HCT116 (cell line): Measurements from ENCODE around the gene TBC1D19. TPM values are rescaled to one million over a fixed set of nuclear protein-coding genes. Genes with fewer than 3 reads are reported as not detected.

Source experiments
- ATAC-seq: fragments of 200-7000 bp; cut with Tn5 transposase; 2 replicates; pipeline ENCODE4 v1.9.1; 2020; ENCODE audit warnings: mild to moderate bottlenecking, moderate library complexity
- BruUV-seq: library from RNA; stranded (reverse); fragments of 400-500 nt; replicated peaks from 2 replicates; lab custom pipeline; 2021; lab: Mats Ljungman, UMichigan
- CTCF ChIA-PET: fragments of 300-600 bp; sonication (Branson Sonifier 250); formaldehyde crosslinking; loops from one replicate; lab custom pipeline; 2021; ENCODE audit warnings: antibody characterized with exemption; lab: Charles Lee
- POLR2A ChIA-PET: fragments of 300-600, 350-600 bp; sonication (Branson Sonifier 250); formaldehyde crosslinking; loops from one replicate; lab custom pipeline; 2021; ENCODE audit warnings: antibody characterized with exemption; lab: Charles Lee
- RAD21 ChIA-PET, 2 experiments: fragments of 300-600 bp; sonication (Branson Sonifier 250); formaldehyde crosslinking; loops; one replicate each; lab custom pipeline; 2023; ENCODE audit warnings: low total read pairs in 2 of 2; ENCODE audit not compliant: uncharacterized antibody in 2 of 2, unreplicated experiment in 2 of 2, low non-redundant PET in 1 of 2; lab: Charles Lee
- DNase-seq: peaks from one replicate; pipeline ENCODE4 v3.0.0-alpha.2; 2010; ENCODE audit warnings: low read depth, low spot score
- H2AFZ ChIP-seq: fragments of 200-600 bp; shearing (Covaris generic), sonication (generic); 2 replicates; pipeline ENCODE4 v1.6.1; 2017; ENCODE audit warnings: low read depth, mixed run types, mixed read lengths, antibody characterized with exemption, low read length; ENCODE audit not compliant: poor library complexity, severe bottlenecking
- H3K27ac ChIP-seq: 2 replicates; pipeline ENCODE4 v1.5.1; 2012; ENCODE audit warnings: low read depth, low read length
- H3K27me3 ChIP-seq: fragments of 200-600 bp; sonication (generic); 2 replicates; pipeline ENCODE4 v1.6.1; 2016; ENCODE audit warnings: mixed run types, low read length, mixed read lengths; ENCODE audit not compliant: insufficient read depth
- H3K36me3 ChIP-seq, 2 experiments: fragments of 200-500 bp in 1 of 2; fragments of 200-600 bp in 1 of 2; sonication (Bioruptor generic) in 1 of 2; sonication (generic) in 1 of 2; 2 replicates each; pipeline versions ENCODE4 v1.5.1 to v1.6.1; 2014 to 2016; ENCODE audit warnings: low read length in 2 of 2, inconsistent platforms in 1 of 2, mixed read lengths in 1 of 2, mixed run types in 1 of 2; ENCODE audit not compliant: insufficient read depth in 2 of 2, control insufficient read depth in 1 of 2
- H3K4me1 ChIP-seq, 2 experiments: fragments of 200-600 bp in 1 of 2; sonication (generic) in 1 of 2; 2 replicates each; pipeline versions ENCODE4 v1.5.1 to v1.6.1; 2012 to 2017; ENCODE audit warnings: low read length in 2 of 2, inconsistent platforms in 1 of 2, mild to moderate bottlenecking in 1 of 2, mixed read lengths in 1 of 2, mixed run types in 1 of 2, moderate library complexity in 1 of 2; ENCODE audit not compliant: insufficient read depth in 2 of 2, control insufficient read depth in 1 of 2
- H3K4me2 ChIP-seq: fragments of 200-600 bp; sonication (generic); 2 replicates; pipeline ENCODE4 v1.6.1; 2017; ENCODE audit warnings: mixed run types, low read length, mixed read lengths
- H3K4me3 ChIP-seq, 2 experiments: fragments of 200-600 bp in 1 of 2; sonication (generic) in 1 of 2; replicated peaks in 1 of 2; 2 replicates each; pipeline ENCODE4 v1.5.1; 2011 to 2016; ENCODE audit warnings: low read length in 2 of 2, control low read depth in 1 of 2, low read depth in 1 of 2, mild to moderate bottlenecking in 1 of 2, mixed read lengths in 1 of 2, mixed run types in 1 of 2
- H3K79me2 ChIP-seq: fragments of 200-600 bp; sonication (generic); 2 replicates; pipeline ENCODE4 v1.6.1; 2017; ENCODE audit warnings: mild to moderate bottlenecking, mixed run types, low read length, moderate library complexity, mixed read lengths; ENCODE audit not compliant: insufficient read depth
- H3K9ac ChIP-seq: fragments of 200-600 bp; sonication (generic); 2 replicates; pipeline ENCODE4 v1.6.1; 2016; ENCODE audit warnings: low read length, mixed read lengths
- H3K9me2 ChIP-seq: fragments of 200-600 bp; sonication (generic), shearing (Covaris generic); 2 replicates; pipeline ENCODE4 v1.6.1; 2017; ENCODE audit warnings: mixed run types, mild to moderate bottlenecking, moderate library complexity; ENCODE audit not compliant: insufficient read depth
- H3K9me3 ChIP-seq, 2 experiments: fragments of 200-500 bp in 1 of 2; fragments of 200-600 bp in 1 of 2; sonication (Bioruptor generic) in 1 of 2; sonication (generic) in 1 of 2; 2 replicates each; pipeline ENCODE4 v1.6.1; 2014 to 2017; ENCODE audit warnings: low read length in 2 of 2, mixed read lengths in 2 of 2, inconsistent platforms in 1 of 2, low read depth in 1 of 2, mild to moderate bottlenecking in 1 of 2, mixed run types in 1 of 2, moderate library complexity in 1 of 2; ENCODE audit not compliant: control insufficient read depth in 1 of 2, insufficient read depth in 1 of 2
- H4K20me1 ChIP-seq: fragments of 200-600 bp; sonication (generic), shearing (Covaris generic); 2 replicates; pipeline ENCODE4 v1.6.1; 2017; ENCODE audit warnings: mixed run types, mild to moderate bottlenecking, moderate library complexity; ENCODE audit not compliant: insufficient read depth
- FOSL1 ChIP-seq: IDR thresholded peaks from 2 replicates; pipeline ENCODE4 v1.6.1; 2012; ENCODE audit warnings: low read depth
- POLR2AphosphoS5 ChIP-seq: IDR thresholded peaks from 2 replicates; pipeline ENCODE4 v1.6.1; 2011; ENCODE audit warnings: mild to moderate bottlenecking, low read depth, low read length, moderate library complexity
- YY1 ChIP-seq: IDR thresholded peaks from 2 replicates; pipeline ENCODE4 v1.6.1; 2011; ENCODE audit warnings: low read length, low read depth, moderate library complexity, mild to moderate bottlenecking; ENCODE audit not compliant: insufficient replicate concordance; ENCODE audit errors: extremely low read depth
- intact Hi-C: fragments of 100-400 bp; cut with micrococcal nuclease; formaldehyde crosslinking; loops from 2 replicates; pipeline ENCODE4 v1.10.0; 2022
- total RNA-seq: library from RNA; stranded (reverse); gene quantifications from one replicate; pipeline ENCODE4 v1.2.1, GENCODE V29; 2021; ENCODE audit not compliant: unreplicated experiment

TBC1D19 gene
- total RNA-seq, 1 experiment from 2014 or later, result 25.4 TPM

GRCh38 chr4:26779224-26779623, 195.3 kb downstream of the TBC1D19 start:
- CTCF ChIA-PET, result interaction anchor here (1.1 kb wide), 1 partner anchor 9 kb away, joined by 4 read pairs; no protein-coding TSS in a partner anchor
- Histone ChIP-seq H4K20me1 (no peaks in the 10 kb centered on the region), H3K9me2 (no peaks in the 10 kb centered on the region), H2AFZ (no peak overlapping the region), H3K27me3 (no peaks in the 10 kb centered on the region), H3K4me2 (no peak overlapping the region), H3K4me3 (no peak overlapping the region), H3K4me1 (peaks cover 0 to 20% of the 10 kb centered on the region in 2 experiments; a peak in 1 of 4 replicates), H3K36me3 (no peaks in the 10 kb centered on the region), H3K79me2 (no peaks in the 10 kb centered on the region), H3K9me3 (peaks cover 0 to 1% of the 10 kb centered on the region in 2 experiments; a peak in 1 of 4 replicates), H3K9ac (no peak overlapping the region), H3K27ac (no peak overlapping the region)
- RAD21 ChIA-PET, result no interaction called here
- no peak for TF ChIP-seq POLR2AphosphoS5
- no peak for ATAC-seq
- BruUV-seq, result no TSS peak
- intact Hi-C loops, result no loop called here
- POLR2A ChIA-PET, result no interaction called here
- no peak for DNase-seq

- ChIA-PET RAD21 (no interaction called here), POLR2A (no interaction called here)
- intact Hi-C loops, result no loop called here
- Histone ChIP-seq H3K36me3 (no peaks in the 10 kb centered on the region), H3K4me3 (no peak overlapping the region)
- TF ChIP-seq FOSL1 (0 out of 2 replicates have a peak, but pooled peaks have one; percentile 13), YY1 (no peak)
- TF ChIP-seq, all 23 proteins: peak for 1
- Histone ChIP-seq H3K79me2 (no peaks in the 10 kb centered on the region), H3K9ac (no peak overlapping the region), H3K9me2 (no peaks in the 10 kb centered on the region), H3K27me3 (no peaks in the 10 kb centered on the region), H3K4me2 (no peak overlapping the region), H3K4me1 (peaks cover 0 to 20% of the 10 kb centered on the region in 2 experiments; a peak in 1 of 4 replicates), H4K20me1 (no peaks in the 10 kb centered on the region), H3K27ac (no peak overlapping the region), H2AFZ (no peak overlapping the region), H3K9me3 (no peaks in the 10 kb centered on the region)
- DNase-seq (peak; percentile 12), ATAC-seq (peak; percentile 57)
- no TSS peak for BruUV-seq
- CTCF ChIA-PET, result interaction anchor here (1.1 kb wide), 1 partner anchor 8 kb away, joined by 4 read pairs; no protein-coding TSS in a partner anchor
Observed at GRCh38 chr4:26779674-26780073, 195.8 kb downstream of the TBC1D19 start.
